Measurements from ENCODE around the gene SCN2A. TPM values are rescaled to one million over a fixed set of nuclear protein-coding genes. Genes with fewer than 3 reads are reported as not detected.

The SCN2A gene
- total RNA-seq, 2 donors from 2014 or later = 0.15 to 0.20 TPM

DNA sequence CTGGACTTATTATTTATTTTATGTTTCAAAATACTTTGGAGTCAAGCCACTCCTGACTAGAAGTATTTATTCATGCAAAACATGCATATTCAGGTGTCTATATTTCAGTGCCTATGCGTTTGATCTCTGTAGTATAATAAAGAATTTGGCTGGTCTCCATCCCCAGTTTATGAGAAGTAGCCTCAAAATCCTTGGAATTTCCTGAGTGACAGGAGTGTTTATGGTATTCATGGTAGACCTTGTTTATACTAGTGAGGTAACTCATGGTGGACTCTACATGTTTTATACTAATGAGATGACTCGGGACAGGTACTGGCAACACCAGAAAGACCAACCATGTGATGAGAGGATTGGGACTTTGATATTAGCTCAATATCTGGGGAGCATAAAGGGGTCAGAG is 186.3 kb downstream of the SCN2A start:
- TF ChIP-seq CTCF (conservative IDR thresholded peaks at IDR 0.05) = no peak
- DNase-seq = no peak
- Mint-ChIP-seq H3K4me3 (no peak overlapping the region), H3K4me1 (no peaks in the 10 kb centered on the region), H3K9me3 (peaks cover 21% of the 10 kb centered on the region), H3K27me3 (ENCODE audit: insufficient read depth) (no peaks in the 10 kb centered on the region), H3K27ac (no peak overlapping the region), H3K36me3 (ENCODE audit: low read depth) (no peaks in the 10 kb centered on the region)
- Histone ChIP-seq H3K36me3 (ENCODE audit: control insufficient read depth, insufficient read depth, low read length) (no peaks in the 10 kb centered on the region), H3K27ac (ENCODE audit: low read depth, low read length) (no peak overlapping the region), H3K4me1 (ENCODE audit: control insufficient read depth, insufficient read depth, low read length) (no peaks in the 10 kb centered on the region), H3K27me3 (ENCODE audit: control insufficient read depth, insufficient read depth, low read length, poor library complexity, severe bottlenecking) (no peaks in the 10 kb centered on the region), H3K9ac (ENCODE audit: extremely low read depth, low read length, poor library complexity, severe bottlenecking) (no peak overlapping the region), H3K9me3 (ENCODE audit: control insufficient read depth, low read length) (peaks cover 28% of the 10 kb centered on the region), H3K4me3 (ENCODE audit: low read length) (no peak overlapping the region)
- 92 to 94% methylated on average over 2 of the region's 2 CpGs for WGBS, 2 experiments (ENCODE audit: insufficient coverage in 1 of 2, insufficient read length in 1 of 2)

GRCh38 chr2:165427686-165428085 is 188.5 kb downstream of the SCN2A start:
- no peak overlapping the region for H3K4me3 ChIP-seq (ENCODE audit: low read length)
- WGBS, 2 experiments (ENCODE audit: insufficient coverage in 1 of 2, insufficient read length in 1 of 2) = 90 to 91% methylated on average over 2 to 4 of the region's 4 CpGs
- no peaks in the 10 kb centered on the region for H3K4me1 ChIP-seq (ENCODE audit: control insufficient read depth, insufficient read depth, low read length)
- Mint-ChIP-seq H3K4me1 (no peaks in the 10 kb centered on the region), H3K4me3 (no peak overlapping the region), H3K27ac (no peak overlapping the region), H3K36me3 (ENCODE audit: low read depth) (no peaks in the 10 kb centered on the region), H3K9me3 (peaks cover 11% of the 10 kb centered on the region), H3K27me3 (ENCODE audit: insufficient read depth) (no peaks in the 10 kb centered on the region)
- peaks cover 13% of the 10 kb centered on the region for H3K9me3 ChIP-seq (ENCODE audit: control insufficient read depth, low read length)
- no peak for DNase-seq
- no peaks in the 10 kb centered on the region for H3K36me3 ChIP-seq (ENCODE audit: control insufficient read depth, insufficient read depth, low read length)
- no peak overlapping the region for H3K27ac ChIP-seq (ENCODE audit: low read depth, low read length)
- no peak overlapping the region for H3K9ac ChIP-seq (ENCODE audit: extremely low read depth, low read length, poor library complexity, severe bottlenecking)
- H3K27me3 ChIP-seq (ENCODE audit: control insufficient read depth, insufficient read depth, low read length, poor library complexity, severe bottlenecking) = no peaks in the 10 kb centered on the region
- no peak for TF ChIP-seq CTCF (conservative IDR thresholded peaks at IDR 0.05)

GRCh38 chr2:165428926-165429325 is 189.7 kb downstream of the SCN2A start:
- no peaks in the 10 kb centered on the region for H3K36me3 ChIP-seq (ENCODE audit: control insufficient read depth, insufficient read depth, low read length)
- no peaks in the 10 kb centered on the region for H3K27me3 ChIP-seq (ENCODE audit: control insufficient read depth, insufficient read depth, low read length, poor library complexity, severe bottlenecking)
- no peaks in the 10 kb centered on the region for H3K4me1 ChIP-seq (ENCODE audit: control insufficient read depth, insufficient read depth, low read length)
- no peak overlapping the region for H3K9ac ChIP-seq (ENCODE audit: extremely low read depth, low read length, poor library complexity, severe bottlenecking)
- peaks cover 4% of the 10 kb centered on the region for H3K9me3 ChIP-seq (ENCODE audit: control insufficient read depth, low read length)
- no peaks in the 10 kb centered on the region for H3K36me3 Mint-ChIP-seq (ENCODE audit: low read depth)
- WGBS, 2 experiments (ENCODE audit: insufficient coverage in 1 of 2, insufficient read length in 1 of 2) = 88 to 91% methylated on average over 1 of the region's 1 CpG
- DNase-seq = no peak
- H3K4me3 Mint-ChIP-seq = no peak overlapping the region
- H3K4me1 Mint-ChIP-seq = peaks cover 2% of the 10 kb centered on the region
- H3K27ac Mint-ChIP-seq = no peak overlapping the region
- H3K27me3 Mint-ChIP-seq (ENCODE audit: insufficient read depth) = no peaks in the 10 kb centered on the region
- no peaks in the 10 kb centered on the region for H3K9me3 Mint-ChIP-seq
- no peak for TF ChIP-seq CTCF (conservative IDR thresholded peaks at IDR 0.05)
- no peak overlapping the region for H3K4me3 ChIP-seq (ENCODE audit: low read length)
- H3K27ac ChIP-seq (ENCODE audit: low read depth, low read length) = no peak overlapping the region

All from endodermal cell (in vitro differentiated cells).